Caco-2 (cell line): ENCODE results near the gene NAA35. TPM values are rescaled to one million over a fixed set of nuclear protein-coding genes. Genes with fewer than 3 reads are reported as not detected.

Experiments
- BruUV-seq: library from RNA; stranded (reverse); fragments of 400-500 nt; replicated peaks from 2 replicates; lab custom pipeline; 2021; lab: Mats Ljungman, UMichigan
- CTCF ChIA-PET: fragments of 300-600 bp; sonication (Branson Sonifier 250); formaldehyde crosslinking; loops from one replicate; lab custom pipeline; 2022; ENCODE audit warnings: antibody characterized with exemption; lab: Charles Lee
- POLR2A ChIA-PET: fragments of 300-600 bp; sonication (Branson Sonifier 250); formaldehyde crosslinking; loops from one replicate; lab custom pipeline; 2022; ENCODE audit warnings: antibody characterized with exemption; lab: Charles Lee
- DNase-seq, 2 experiments: peaks; one replicate each; pipeline versions ENCODE4 v3.0.0 to v3.0.0-alpha.2; 2020 to 2022
- H3K27me3 ChIP-seq: replicated peaks from 2 replicates; pipeline ENCODE4 v1.6.0; 2011; ENCODE audit warnings: low read length; ENCODE audit not compliant: control insufficient read depth, insufficient read depth
- H3K36me3 ChIP-seq: 2 replicates; pipeline ENCODE4 v1.5.1; 2011; ENCODE audit warnings: low read length; ENCODE audit not compliant: control insufficient read depth, insufficient read depth
- H3K4me1 ChIP-seq: fragments of 250-450 bp; sonication (Bioruptor Pico); 2 replicates; pipeline ENCODE4 v1.5.1; 2020; ENCODE audit warnings: mild to moderate bottlenecking
- H3K4me3 ChIP-seq: 2 replicates; pipeline ENCODE4 v1.5.1; 2011; ENCODE audit warnings: low read depth, mild to moderate bottlenecking, control low read depth, low read length
- H3K9me3 ChIP-seq: fragments of 250-450 bp; sonication (Bioruptor Pico); 2 replicates; pipeline ENCODE4 v1.5.1; 2020; ENCODE audit warnings: mild to moderate bottlenecking, moderate library complexity
- H3K27ac Mint-ChIP-seq: one replicate; pipeline ENCODE4 v1.8.0; 2022; ENCODE audit warnings: mixed read lengths; ENCODE audit not compliant: unreplicated experiment
- H3K27me3 Mint-ChIP-seq: one replicate; pipeline ENCODE4 v1.8.0; 2022; ENCODE audit warnings: mixed read lengths; ENCODE audit not compliant: insufficient read depth, unreplicated experiment
- H3K36me3 Mint-ChIP-seq: one replicate; pipeline ENCODE4 v1.8.0; 2022; ENCODE audit warnings: mild to moderate bottlenecking, mixed read lengths; ENCODE audit not compliant: insufficient read depth, unreplicated experiment
- H3K4me1 Mint-ChIP-seq: one replicate; pipeline ENCODE4 v1.8.0; 2022; ENCODE audit warnings: low read depth, mixed read lengths; ENCODE audit not compliant: unreplicated experiment
- H3K4me3 Mint-ChIP-seq: one replicate; pipeline ENCODE4 v1.8.0; 2022; ENCODE audit warnings: mild to moderate bottlenecking, moderate library complexity, mixed read lengths; ENCODE audit not compliant: unreplicated experiment
- H3K9me3 Mint-ChIP-seq: one replicate; pipeline ENCODE4 v1.8.0; 2022; ENCODE audit warnings: mixed read lengths; ENCODE audit not compliant: unreplicated experiment
- intact Hi-C: fragments of 100-400 bp; cut with micrococcal nuclease; formaldehyde crosslinking; loops from one replicate; pipeline ENCODE4 v1.10.0; 2022; ENCODE audit not compliant: unreplicated experiment
- total RNA-seq: library from RNA; stranded (reverse); gene quantifications from 2 replicates; pipeline ENCODE4 v1.2.3, GENCODE V29; 2022
- TF ChIP-seq, protein P1 (sequence below), 2 experiments: fragments of 200-600 bp in 1 of 2; IDR thresholded peaks; 1 replicate in 1 of 2; 2 replicates in 1 of 2; pipeline versions ENCODE4 v1.5.1 to v1.8.0; 2011 to 2022; ENCODE audit warnings: antibody characterized with exemption in 1 of 2, control low read depth in 1 of 2, inconsistent platforms in 1 of 2, low read depth in 1 of 2, low read length in 1 of 2, mild to moderate bottlenecking in 1 of 2, moderate library complexity in 1 of 2; ENCODE audit not compliant: insufficient read depth in 1 of 2, severe bottlenecking in 1 of 2, unreplicated experiment in 1 of 2

NAA35 gene
- total RNA-seq, 1 experiment from 2014 or later: 24.1 TPM

DNA sequence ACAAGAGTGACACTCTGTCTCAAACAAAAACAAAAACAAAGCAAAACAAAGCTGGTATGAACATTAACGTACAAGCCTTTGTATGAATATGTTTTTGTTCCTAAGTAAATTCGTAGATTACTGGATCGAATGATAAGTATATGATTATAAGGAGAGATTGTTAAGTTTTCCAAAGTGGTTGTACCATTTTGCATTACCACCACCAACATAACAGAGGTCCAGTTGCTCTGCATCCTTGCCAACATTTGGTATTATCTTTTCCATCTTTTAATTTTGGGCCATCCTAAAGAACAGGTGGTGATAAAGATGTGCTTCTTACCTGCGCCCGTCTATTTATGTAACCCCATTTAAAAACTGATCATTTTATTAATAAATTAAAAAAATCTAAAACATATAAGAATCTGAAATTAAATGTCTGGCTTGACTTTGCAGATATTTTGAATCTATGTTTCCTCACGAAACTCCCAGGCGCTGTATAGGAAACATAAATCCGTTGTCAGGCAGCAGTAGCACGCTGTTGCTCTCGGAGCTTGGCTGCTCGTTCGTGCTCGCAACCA, 593 bp upstream of the NAA35 start:
- Mint-ChIP-seq H3K4me1 (no peaks in the 10 kb centered on the region), H3K36me3 (peaks cover 9% of the 10 kb centered on the region), H3K4me3 (peak overlapping the region; percentile 90), H3K27me3 (no peaks in the 10 kb centered on the region), H3K9me3 (no peaks in the 10 kb centered on the region), H3K27ac (peak overlapping the region; percentile 94)
- TF ChIP-seq, protein P1, sequence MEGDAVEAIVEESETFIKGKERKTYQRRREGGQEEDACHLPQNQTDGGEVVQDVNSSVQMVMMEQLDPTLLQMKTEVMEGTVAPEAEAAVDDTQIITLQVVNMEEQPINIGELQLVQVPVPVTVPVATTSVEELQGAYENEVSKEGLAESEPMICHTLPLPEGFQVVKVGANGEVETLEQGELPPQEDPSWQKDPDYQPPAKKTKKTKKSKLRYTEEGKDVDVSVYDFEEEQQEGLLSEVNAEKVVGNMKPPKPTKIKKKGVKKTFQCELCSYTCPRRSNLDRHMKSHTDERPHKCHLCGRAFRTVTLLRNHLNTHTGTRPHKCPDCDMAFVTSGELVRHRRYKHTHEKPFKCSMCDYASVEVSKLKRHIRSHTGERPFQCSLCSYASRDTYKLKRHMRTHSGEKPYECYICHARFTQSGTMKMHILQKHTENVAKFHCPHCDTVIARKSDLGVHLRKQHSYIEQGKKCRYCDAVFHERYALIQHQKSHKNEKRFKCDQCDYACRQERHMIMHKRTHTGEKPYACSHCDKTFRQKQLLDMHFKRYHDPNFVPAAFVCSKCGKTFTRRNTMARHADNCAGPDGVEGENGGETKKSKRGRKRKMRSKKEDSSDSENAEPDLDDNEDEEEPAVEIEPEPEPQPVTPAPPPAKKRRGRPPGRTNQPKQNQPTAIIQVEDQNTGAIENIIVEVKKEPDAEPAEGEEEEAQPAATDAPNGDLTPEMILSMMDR (IDR thresholded peaks at IDR 0.05; ENCODE audit: insufficient read depth in 1 of 2, low read depth in 1 of 2, low read length in 1 of 2, severe bottlenecking in 1 of 2, unreplicated experiment in 1 of 2): no peak
- intact Hi-C loops: loop anchor here (1.0 kb wide), 1 partner anchor 154 kb away; no protein-coding TSS in a partner anchor
- POLR2A ChIA-PET: no interaction called here
- CTCF ChIA-PET: no interaction called here
- H3K27me3 ChIP-seq: no peaks in the 10 kb centered on the region
- TSS peak; percentile 98 for BruUV-seq
- H3K4me3 ChIP-seq: peak overlapping the region; percentile 48
- DNase-seq: no peak
- peaks cover 13% of the 10 kb centered on the region for H3K4me1 ChIP-seq
- H3K36me3 ChIP-seq: no peaks in the 10 kb centered on the region
- no peaks in the 10 kb centered on the region for H3K9me3 ChIP-seq

DNA sequence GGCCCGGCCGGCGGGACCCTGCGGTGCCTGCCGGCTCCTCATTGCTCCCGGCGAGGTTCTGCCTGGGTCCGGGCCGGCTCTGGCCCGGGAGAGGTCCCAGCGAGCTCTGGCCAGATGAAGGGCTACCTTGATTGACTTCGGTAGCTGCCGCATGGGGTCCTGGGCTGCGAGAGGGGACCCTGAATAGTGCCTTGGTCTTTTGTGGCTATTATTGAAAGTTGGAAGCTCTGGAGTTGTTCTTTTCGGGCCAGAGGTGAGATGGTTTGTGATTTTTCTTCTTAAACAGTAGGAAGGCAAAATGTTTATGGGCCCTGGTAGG, 635 bp downstream of the NAA35 start:
- Histone ChIP-seq H3K27me3 (no peaks in the 10 kb centered on the region), H3K4me3 (peak overlapping the region; percentile 74), H3K36me3 (no peaks in the 10 kb centered on the region), H3K4me1 (peaks cover 13% of the 10 kb centered on the region), H3K9me3 (no peaks in the 10 kb centered on the region)
- ChIA-PET POLR2A (no interaction called here), CTCF (no interaction called here)
- Mint-ChIP-seq H3K27me3 (no peaks in the 10 kb centered on the region), H3K36me3 (peaks cover 15% of the 10 kb centered on the region), H3K4me1 (no peaks in the 10 kb centered on the region), H3K27ac (peak overlapping the region; percentile 94), H3K4me3 (peak overlapping the region; percentile 90), H3K9me3 (no peaks in the 10 kb centered on the region)
- no TSS peak for BruUV-seq
- intact Hi-C loops: no loop called here
- DNase-seq: no peak
- TF ChIP-seq, protein P1 (IDR thresholded peaks at IDR 0.05; ENCODE audit: insufficient read depth in 1 of 2, low read depth in 1 of 2, low read length in 1 of 2, severe bottlenecking in 1 of 2, unreplicated experiment in 1 of 2): no peak

DNA sequence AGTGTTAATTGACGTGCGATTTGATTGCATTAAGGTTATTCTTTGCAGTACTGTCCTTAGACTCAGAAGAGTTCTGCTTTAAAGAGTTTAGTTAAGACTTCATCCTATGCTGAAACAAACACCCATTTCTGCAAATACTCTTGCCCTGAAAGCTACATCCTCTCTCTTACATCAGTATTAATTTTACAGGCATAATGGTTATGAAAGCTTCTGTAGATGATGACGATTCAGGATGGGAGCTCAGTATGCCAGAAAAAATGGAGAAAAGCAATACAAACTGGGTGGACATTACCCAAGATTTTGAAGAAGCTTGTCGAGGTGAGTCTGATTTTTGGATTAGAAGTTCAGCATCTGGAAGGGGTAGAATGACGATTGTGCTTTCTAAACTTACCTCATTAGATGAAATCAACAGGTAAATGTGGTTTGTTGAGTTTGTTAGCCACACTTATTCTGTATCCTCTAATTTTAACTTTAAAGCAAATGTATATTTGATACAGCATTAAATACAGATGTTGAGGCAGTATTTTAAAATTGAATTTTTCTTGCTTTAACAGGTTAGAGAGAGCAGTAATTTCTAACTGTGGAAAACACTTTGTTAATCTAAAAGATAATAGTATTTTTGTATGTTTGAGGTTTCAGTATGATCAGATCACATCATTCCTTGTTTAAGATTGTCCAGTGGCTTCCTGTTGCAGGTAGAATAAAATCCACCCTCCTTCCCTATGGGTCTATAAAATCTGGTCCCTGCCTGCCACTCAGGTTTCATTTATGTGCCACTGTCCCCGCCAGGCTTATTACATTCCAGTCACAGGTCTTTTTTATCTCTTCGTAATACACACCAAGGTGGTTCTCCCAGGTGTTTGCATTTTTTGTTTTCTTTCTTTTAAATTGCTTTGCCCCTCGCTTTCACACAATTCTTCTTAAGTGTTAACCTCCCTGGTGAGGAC, 1.3 kb downstream of the NAA35 start:
- intact Hi-C loops: no loop called here
- CTCF ChIA-PET: no interaction called here
- H3K4me1 Mint-ChIP-seq: no peaks in the 10 kb centered on the region

More for the DNA sequence above, 1.3 kb downstream of the NAA35 start:
- no peaks in the 10 kb centered on the region for H3K9me3 Mint-ChIP-seq
- H3K27ac Mint-ChIP-seq: peak overlapping the region; percentile 94
- H3K27me3 Mint-ChIP-seq: no peaks in the 10 kb centered on the region
- Histone ChIP-seq H3K4me1 (peaks cover 13% of the 10 kb centered on the region), H3K36me3 (no peaks in the 10 kb centered on the region), H3K4me3 (peak overlapping the region; percentile 74), H3K27me3 (no peaks in the 10 kb centered on the region), H3K9me3 (no peaks in the 10 kb centered on the region)
- POLR2A ChIA-PET: no interaction called here
- TSS peak; percentile 32 for BruUV-seq
- H3K36me3 Mint-ChIP-seq: peaks cover 19% of the 10 kb centered on the region
- peak overlapping the region; percentile 90 for H3K4me3 Mint-ChIP-seq
- TF ChIP-seq, protein P1 (IDR thresholded peaks at IDR 0.05; ENCODE audit: insufficient read depth in 1 of 2, low read depth in 1 of 2, low read length in 1 of 2, severe bottlenecking in 1 of 2, unreplicated experiment in 1 of 2): no peak
- no peak for DNase-seq
